ENCODE data around the gene MAP3K20.
"Not testable (repeated sequence)": the region's sequence is repeated elsewhere in the genome, so short reads cannot be mapped to it uniquely, and the experiment has no call there.

MAP3K20 gene

DNA sequence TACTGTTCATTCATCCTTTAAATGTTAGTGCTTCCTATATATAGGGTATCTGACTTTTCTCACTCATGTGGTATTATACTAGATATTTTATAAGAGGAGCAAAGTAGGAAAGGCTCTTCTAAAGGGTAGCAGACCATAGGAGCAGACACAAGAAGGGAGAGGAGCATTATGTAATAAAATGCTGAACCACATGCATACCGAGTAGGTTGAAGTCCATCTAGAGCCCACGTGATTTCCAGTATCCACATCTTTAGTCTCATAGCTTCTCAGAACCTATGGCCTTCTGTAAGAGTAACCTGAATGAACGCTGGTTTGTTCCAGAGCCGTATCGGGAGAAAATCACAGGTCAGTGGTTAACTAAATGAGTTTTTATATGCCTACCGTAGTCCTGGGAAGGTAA, 85.9 kb downstream of the MAP3K20 start:
- no peak for DNase-seq (ENCODE audit: low spot score)

DNA sequence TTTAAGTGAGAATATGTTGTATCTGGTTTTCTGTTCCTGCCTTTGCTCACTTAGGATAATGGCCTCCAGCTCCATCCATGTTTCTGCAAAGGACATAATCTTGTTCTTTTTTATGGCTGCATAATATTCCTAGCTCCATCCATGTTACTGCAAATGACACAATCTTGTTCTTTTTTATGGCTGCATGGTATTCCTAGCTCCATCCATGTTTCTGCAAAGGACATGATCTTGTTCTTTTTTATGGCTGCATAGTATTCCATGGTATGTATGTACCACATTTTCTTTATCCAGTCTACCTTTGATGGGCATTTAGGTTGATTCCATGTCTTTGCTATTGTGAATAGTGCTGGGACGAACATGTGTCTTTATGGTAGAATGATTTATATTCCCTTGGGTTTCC, 87.7 kb downstream of the MAP3K20 start:
- DNase-seq (ENCODE audit: low spot score) = not testable (repeated sequence)

DNA sequence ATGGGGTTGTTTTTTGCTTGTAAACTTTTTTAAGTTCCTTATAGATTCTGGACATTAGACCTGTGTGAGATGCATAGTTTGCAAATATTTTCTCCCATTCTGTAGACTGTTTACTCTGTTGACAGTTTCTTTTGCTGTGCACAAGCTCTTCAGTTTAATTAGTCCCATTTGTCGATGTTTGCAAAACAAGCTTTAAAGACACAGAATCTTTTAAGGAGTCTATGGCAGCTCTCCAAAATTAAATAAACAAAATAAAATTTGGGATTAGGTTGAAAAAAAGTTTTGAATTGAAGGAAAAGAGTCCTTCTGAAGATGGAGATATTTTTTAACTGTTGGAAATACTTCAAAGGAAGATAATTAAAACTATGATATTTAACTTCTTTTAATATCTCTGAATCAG, 88.8 kb downstream of the MAP3K20 start:
- DNase-seq (ENCODE audit: low spot score) = no peak

GRCh38 chr2:173165443-173166238, 90.0 kb downstream of the MAP3K20 start:
- no peak for DNase-seq (ENCODE audit: low spot score)

GRCh38 chr2:173171321-173171720, 95.7 kb downstream of the MAP3K20 start:
- DNase-seq (ENCODE audit: low spot score) = no peak

DNA sequence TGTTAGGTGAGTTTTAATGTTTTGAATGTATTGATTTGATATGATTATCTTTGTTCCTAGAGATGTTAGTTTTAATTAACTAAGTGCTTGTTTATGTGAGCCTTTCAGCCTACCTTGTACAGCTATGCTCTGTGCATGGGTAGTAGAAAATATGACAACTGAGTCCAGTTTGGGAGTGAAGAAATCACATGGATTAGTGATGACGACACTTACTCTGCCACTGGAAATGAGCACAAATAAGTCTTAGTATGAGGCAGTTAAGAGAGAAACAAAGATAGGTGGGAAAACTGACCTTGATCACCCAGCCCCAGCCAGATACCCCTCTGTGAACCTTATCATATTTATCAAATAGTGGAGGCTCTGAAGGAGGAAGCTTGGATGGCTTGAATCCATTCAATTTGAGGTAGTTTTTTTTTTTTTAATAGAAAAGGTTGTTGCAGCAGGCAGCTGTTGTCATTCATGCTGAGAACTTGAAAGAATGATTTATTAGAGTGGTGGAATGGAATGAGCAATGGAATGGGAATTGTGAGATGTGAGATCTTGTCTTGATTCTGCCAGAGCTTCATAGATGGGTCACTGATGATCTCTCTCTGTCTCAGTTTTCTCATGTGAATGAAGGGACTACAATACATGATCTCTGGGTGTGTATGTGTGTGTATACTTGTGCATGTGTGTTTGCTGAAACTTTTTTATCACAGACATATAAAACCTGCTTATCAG, 96.4 kb downstream of the MAP3K20 start:
- DNase-seq (ENCODE audit: low spot score) = no peak

GRCh38 chr2:173174339-173174738, 98.7 kb downstream of the MAP3K20 start:
- DNase-seq (ENCODE audit: low spot score) = not testable (repeated sequence)

DNA sequence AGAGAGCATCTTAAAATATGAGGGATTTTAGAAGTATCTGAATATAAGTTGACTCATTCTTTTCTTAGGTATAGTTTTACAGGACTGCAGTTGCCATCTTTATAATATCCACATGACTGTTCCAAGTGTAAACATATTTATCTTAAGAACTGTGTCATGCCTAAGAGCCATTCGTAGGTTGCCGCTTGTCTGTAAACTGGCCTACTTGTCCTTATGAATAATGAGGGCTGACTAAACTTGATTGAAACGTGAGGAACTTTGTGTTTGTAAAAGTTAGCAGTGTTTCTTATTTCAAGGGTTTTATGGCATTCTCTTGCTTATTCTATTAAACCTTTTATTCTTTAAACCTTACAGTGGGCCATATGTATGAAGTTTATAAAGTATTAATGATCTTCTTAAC, 99.6 kb downstream of the MAP3K20 start:
- no peak for DNase-seq (ENCODE audit: low spot score)

GRCh38 chr2:173181982-173182381, 106.3 kb downstream of the MAP3K20 start:
- DNase-seq (ENCODE audit: low spot score) = no peak

- no peak for DNase-seq (ENCODE audit: low spot score)
Measured at GRCh38 chr2:173184031-173185004, 108.7 kb downstream of the MAP3K20 start.

GRCh38 chr2:173185437-173185836, 109.8 kb downstream of the MAP3K20 start:
- no peak for DNase-seq (ENCODE audit: low spot score)

DNA sequence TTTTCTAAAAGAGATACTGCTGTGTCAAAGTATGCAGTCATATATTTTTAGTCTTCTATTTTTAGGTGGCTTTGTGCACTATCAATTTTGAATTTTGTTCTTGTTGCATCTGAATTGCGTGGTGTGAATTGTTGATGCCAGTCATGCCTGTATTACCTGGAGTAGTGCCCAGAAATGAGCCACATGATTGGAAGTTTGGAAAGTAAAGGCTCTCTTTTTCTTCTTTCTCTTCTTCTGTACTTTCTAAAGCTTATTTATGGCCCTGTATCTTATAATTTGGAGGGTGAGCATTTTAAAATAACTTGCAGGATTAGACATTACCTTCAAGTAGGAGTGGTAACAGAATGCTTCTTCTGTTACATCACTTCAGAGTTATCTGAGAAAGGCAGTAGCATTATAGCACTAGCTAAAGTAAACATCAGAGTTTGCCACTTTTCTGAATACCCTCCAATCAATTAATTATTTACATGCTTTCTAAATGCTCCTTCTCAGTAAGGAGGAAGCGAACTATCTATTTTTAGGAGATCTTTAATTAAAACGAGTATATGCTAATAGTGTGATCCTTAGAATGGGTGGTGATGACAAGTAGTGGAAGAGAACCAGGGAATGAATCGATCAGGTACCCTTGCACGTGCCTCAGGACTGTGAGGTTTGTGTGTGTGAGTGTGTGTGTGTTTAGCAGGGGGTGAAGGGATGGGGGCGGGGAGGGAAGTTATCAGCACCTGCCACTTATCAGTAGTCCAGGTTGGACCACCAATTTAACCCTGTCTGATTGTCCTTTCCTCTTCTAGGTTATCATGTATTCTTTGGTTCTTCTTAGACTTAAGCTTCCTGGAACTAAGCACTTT, 112.5 kb downstream of the MAP3K20 start:
- DNase-seq (ENCODE audit: low spot score) = no peak

- DNase-seq (ENCODE audit: low spot score) = no peak
Measured at GRCh38 chr2:173191601-173192000, 116.0 kb downstream of the MAP3K20 start.

GRCh38 chr2:173192071-173192470, 116.4 kb downstream of the MAP3K20 start:
- DNase-seq (ENCODE audit: low spot score) = no peak

DNA sequence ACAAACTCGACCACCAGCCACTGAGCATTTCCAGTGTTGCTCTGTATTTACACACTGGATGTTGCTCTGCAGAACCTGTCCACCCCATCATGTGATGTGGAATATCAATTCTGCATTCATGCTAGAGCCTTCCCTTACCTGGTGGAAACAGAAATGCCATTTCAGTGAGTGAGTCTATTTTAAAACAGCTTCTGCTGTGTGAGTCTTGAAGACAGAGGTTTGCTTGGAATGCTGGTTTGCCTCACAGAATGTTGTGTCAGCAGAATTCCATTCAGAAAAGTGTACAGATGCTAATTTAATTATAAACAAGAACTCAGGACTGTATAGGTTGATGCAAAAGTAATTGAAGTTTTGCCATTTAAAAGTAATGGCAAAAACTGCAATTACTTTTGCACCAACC, 118.3 kb downstream of the MAP3K20 start:
- DNase-seq (ENCODE audit: low spot score) = no peak

- no peak for DNase-seq (ENCODE audit: low spot score)
Measured at GRCh38 chr2:173195100-173195499, 119.5 kb downstream of the MAP3K20 start.

DNA sequence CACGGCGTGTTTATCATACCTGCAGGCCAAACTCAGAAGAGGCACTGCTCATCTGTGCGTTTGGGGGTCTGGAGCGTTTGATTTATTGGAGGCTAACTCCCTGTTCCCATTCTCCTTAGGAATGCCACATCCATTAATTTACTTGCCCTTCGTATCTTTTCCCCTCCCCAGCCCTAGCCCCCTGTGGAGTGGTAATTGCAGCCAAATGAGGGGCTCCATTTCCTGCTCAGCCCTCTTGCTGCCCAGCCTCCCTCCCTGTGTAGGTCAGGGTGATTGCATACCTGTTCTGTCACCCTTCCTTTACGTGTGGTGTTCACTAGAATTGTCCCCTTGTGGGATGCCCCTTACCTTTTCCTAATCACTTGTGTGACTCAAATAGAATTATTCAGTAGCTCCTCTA, 120.4 kb downstream of the MAP3K20 start:
- DNase-seq (ENCODE audit: low spot score) = no peak

DNA sequence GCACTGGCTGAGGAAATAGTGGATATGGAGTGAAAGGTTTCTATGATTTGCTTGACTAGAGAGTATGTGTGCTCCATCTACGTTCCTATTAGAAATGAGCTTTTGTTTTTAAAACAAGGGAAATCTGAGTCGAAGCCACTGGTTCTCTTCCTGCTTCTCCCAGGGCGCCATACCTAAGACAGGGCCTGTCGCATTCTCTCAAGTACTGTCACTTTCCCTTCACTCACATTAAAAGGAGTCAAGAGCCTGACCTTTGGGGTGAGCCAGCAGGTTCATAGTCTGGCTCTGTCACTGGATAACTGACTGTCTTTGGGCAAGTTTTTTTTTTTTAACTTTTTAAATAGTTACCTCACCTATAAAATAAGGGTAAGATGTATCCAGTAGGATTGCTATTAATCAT, 121.0 kb downstream of the MAP3K20 start:
- DNase-seq (ENCODE audit: low spot score) = no peak

- no peak for DNase-seq (ENCODE audit: low spot score)
Measured at GRCh38 chr2:173198327-173198726, 122.7 kb downstream of the MAP3K20 start.

DNA sequence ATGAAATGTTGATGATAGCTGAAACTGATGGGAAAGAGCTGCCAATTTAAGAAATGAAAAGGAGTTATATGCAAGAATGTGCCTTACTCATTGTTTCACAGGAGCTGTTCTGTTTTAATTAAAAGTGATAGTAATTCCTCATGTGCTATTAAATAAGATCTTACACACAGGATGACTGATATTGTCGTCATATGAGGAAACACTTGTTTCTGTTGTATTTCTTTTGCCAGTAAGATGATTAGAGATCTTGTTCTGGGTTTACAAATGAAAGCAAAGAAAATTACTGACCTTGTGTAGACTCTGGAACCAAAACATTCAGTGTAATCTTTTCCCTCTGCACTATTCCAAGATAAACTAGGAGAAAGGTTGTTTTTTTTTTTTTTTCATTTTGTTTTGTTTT, 123.6 kb downstream of the MAP3K20 start:
- DNase-seq (ENCODE audit: low spot score) = no peak

DNA sequence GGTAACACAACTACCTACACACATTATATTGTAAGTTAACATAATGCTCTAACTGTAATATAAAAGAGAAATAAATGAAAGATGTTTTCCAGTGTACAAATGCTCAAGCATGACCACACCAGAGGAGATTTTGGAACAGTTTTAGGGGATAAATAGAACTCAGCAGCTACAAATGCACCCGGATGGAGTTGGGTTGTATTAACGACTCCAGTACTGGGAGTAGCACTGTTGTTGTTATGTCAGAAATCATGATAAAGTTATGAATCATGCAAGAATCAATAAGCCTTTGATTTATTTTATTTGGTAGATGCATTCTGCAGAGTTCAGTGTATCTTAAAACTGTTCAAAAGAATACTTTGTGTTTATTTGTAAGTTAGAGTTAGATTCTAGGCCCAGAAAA, 126.9 kb downstream of the MAP3K20 start:
- DNase-seq (ENCODE audit: low spot score) = no peak

All from CD4-positive, alpha-beta T cell treated with Interleukin-6 at 100 ng/mL for 8 hours (primary cell).